A549 (cell line): Measurements from ENCODE around the gene TPSAB1.

Experiments used
- CTCF ChIP-seq: fragments of >200 bp; sonication (Bioruptor Twin); formaldehyde crosslinking; IDR thresholded peaks from 3 replicates; pipeline ENCODE4 v1.5.1; 2016
- FOSL2 ChIP-seq, 2 experiments: fragments of 450-650 bp in 1 of 2; fragments of >200 bp in 1 of 2; sonication (Bioruptor Twin) in 1 of 2; formaldehyde crosslinking; IDR thresholded peaks; 2 replicates each; pipeline versions ENCODE4 v1.5.0 to v1.6.1; 2016 to 2020; ENCODE audit warnings: mild to moderate bottlenecking in 1 of 2, moderate library complexity in 1 of 2
- HDAC2 ChIP-seq: fragments of 200-600 bp; sonication (generic); IDR thresholded peaks from 2 replicates; pipeline ENCODE4 v1.6.1; 2016
- JUN ChIP-seq, 2 experiments: fragments of >200 bp; sonication (Bioruptor Twin); formaldehyde crosslinking; IDR thresholded peaks; 2 replicates in 1 of 2; 3 replicates in 1 of 2; pipeline ENCODE4 v1.6.1; 2016 to 2017
- JUNB ChIP-seq: fragments of >200 bp; sonication (Bioruptor Twin); formaldehyde crosslinking; IDR thresholded peaks from 2 replicates; pipeline ENCODE4 v1.6.1; 2016
- MAX ChIP-seq: IDR thresholded peaks from 2 replicates; pipeline ENCODE4 v1.6.1; 2012
- RAD21 ChIP-seq, 2 experiments: fragments of >200 bp in 1 of 2; sonication (Bioruptor Twin) in 1 of 2; formaldehyde crosslinking in 1 of 2; IDR thresholded peaks in 1 of 2; conservative IDR thresholded peaks in 1 of 2; 2 replicates in 1 of 2; 3 replicates in 1 of 2; pipeline ENCODE4 v1.6.1; 2012 to 2018; ENCODE audit warnings: inconsistent platforms in 1 of 2
- REST ChIP-seq: fragments of 200-600 bp; sonication (generic); IDR thresholded peaks from 2 replicates; pipeline ENCODE4 v1.6.1; 2016; ENCODE audit warnings: antibody characterized with exemption, mild to moderate bottlenecking, moderate library complexity

GRCh38 chr16:1265826-1266225 is 25.3 kb downstream of the TPSAB1 start:
- TF ChIP-seq HDAC2, result no peak
- TF ChIP-seq MAX, result no peak
- no peak for TF ChIP-seq JUN (IDR thresholded peaks at IDR 0.05)
- TF ChIP-seq REST, result no peak
- no peak for TF ChIP-seq CTCF
- no peak for TF ChIP-seq RAD21 (conservative IDR thresholded peaks at IDR 0.05 in 1 of 2, IDR thresholded peaks at IDR 0.05 in 1 of 2)
- no peak for TF ChIP-seq FOSL2 (IDR thresholded peaks at IDR 0.05)
- TF ChIP-seq FOSL2 (CRISPR knock-in tag; IDR thresholded peaks at IDR 0.05), result no peak
- TF ChIP-seq JUNB, result no peak
